Measurements from ENCODE around the gene SNX9.

Gene SNX9

GRCh38 chr6:157823001-157823527, at the start of gene SNX9:
Gene SNX9 (plus strand): TSS chr6:157823246. CDS start chr6:157823435, 189 bp downstream.
- no peak for TF ChIP-seq CTCF (IDR thresholded peaks at IDR 0.05; ENCODE audit: low read length)
- no peak for TF ChIP-seq EZH2 (IDR thresholded peaks at IDR 0.05; ENCODE audit: borderline replicate concordance, low read length)
- no peak within 1 kb of the TSS for H2AFZ ChIP-seq (ENCODE audit: low read length)

GRCh38 chr6:157773248-157773773, 49.7 kb upstream of the SNX9 start:
- Histone ChIP-seq H3K79me2 (ENCODE audit: insufficient read depth, low read length) (no peaks in the 10 kb centered on the region), H3K9me2 (ENCODE audit: low read depth, low read length) (no peaks in the 10 kb centered on the region), H3F3A (ENCODE audit: insufficient read depth, low read length) (no peaks in the 10 kb centered on the region), H3K27me3 (ENCODE audit: insufficient read depth, low read length) (no peaks in the 10 kb centered on the region; the same call in 1 of the 2 replicates), H2AFZ (ENCODE audit: low read length) (no peak overlapping the region), H3K9ac (ENCODE audit: low read length) (no peak overlapping the region), H4K20me1 (ENCODE audit: insufficient read depth, low read length) (no peaks in the 10 kb centered on the region), H3K27ac (ENCODE audit: low read depth, low read length, poor library complexity, severe bottlenecking) (no peak overlapping the region), H3K9me3 (ENCODE audit: low read length) (no peaks in the 10 kb centered on the region), H3K4me3 (ENCODE audit: low read depth, low read length, poor library complexity, severe bottlenecking) (no peak overlapping the region), H3K4me2 (ENCODE audit: low read length) (no peak overlapping the region), H3K36me3 (ENCODE audit: insufficient read depth, low read length) (no peaks in the 10 kb centered on the region), H3K4me1 (ENCODE audit: insufficient read depth, low read length, severe bottlenecking) (peaks cover 15% of the 10 kb centered on the region)
- no peak for TF ChIP-seq CTCF (IDR thresholded peaks at IDR 0.05; ENCODE audit: low read length)
- no peak for TF ChIP-seq EZH2 (IDR thresholded peaks at IDR 0.05; ENCODE audit: borderline replicate concordance, low read length)

More at GRCh38 chr6:157823001-157823527, at the start of gene SNX9:
- H3K9ac ChIP-seq (ENCODE audit: low read length): no peak within 1 kb of the TSS
- no peak within 1 kb of the TSS for H3K27ac ChIP-seq (ENCODE audit: low read depth, low read length, poor library complexity, severe bottlenecking)
- peak within 1 kb of the TSS; percentile 57 for H3K4me2 ChIP-seq (ENCODE audit: low read length)
- no peaks in the 10 kb centered on the region for H3K9me2 ChIP-seq (ENCODE audit: low read depth, low read length)
- H4K20me1 ChIP-seq (ENCODE audit: insufficient read depth, low read length): no peaks in the 10 kb centered on the region
- no peaks in the 10 kb centered on the region for H3K9me3 ChIP-seq (ENCODE audit: low read length)
- H3K36me3 ChIP-seq (ENCODE audit: insufficient read depth, low read length): no peaks in the 10 kb centered on the region
- no peaks in the 10 kb centered on the region for H3K79me2 ChIP-seq (ENCODE audit: insufficient read depth, low read length)
- no peaks in the 10 kb centered on the region for H3F3A ChIP-seq (ENCODE audit: insufficient read depth, low read length)
- peaks cover 7% of the 10 kb centered on the region; the same call in 1 of the 2 replicates for H3K27me3 ChIP-seq (ENCODE audit: insufficient read depth, low read length)
- H3K4me1 ChIP-seq (ENCODE audit: insufficient read depth, low read length, severe bottlenecking): peaks cover 6% of the 10 kb centered on the region
- H3K4me3 ChIP-seq (ENCODE audit: low read depth, low read length, poor library complexity, severe bottlenecking): peak within 1 kb of the TSS; percentile 41

- no peaks in the 10 kb centered on the region; the same call in 1 of the 2 replicates for H3K27me3 ChIP-seq (ENCODE audit: insufficient read depth, low read length)
- H3K4me1 ChIP-seq (ENCODE audit: insufficient read depth, low read length, severe bottlenecking): peaks cover 3% of the 10 kb centered on the region
- H3K79me2 ChIP-seq (ENCODE audit: insufficient read depth, low read length): no peaks in the 10 kb centered on the region
- no peaks in the 10 kb centered on the region for H3F3A ChIP-seq (ENCODE audit: insufficient read depth, low read length)
- TF ChIP-seq EZH2 (IDR thresholded peaks at IDR 0.05; ENCODE audit: borderline replicate concordance, low read length): no peak
- TF ChIP-seq CTCF (IDR thresholded peaks at IDR 0.05; ENCODE audit: low read length): no peak
- no peak overlapping the region for H3K4me3 ChIP-seq (ENCODE audit: low read depth, low read length, poor library complexity, severe bottlenecking)
- H3K9me2 ChIP-seq (ENCODE audit: low read depth, low read length): no peaks in the 10 kb centered on the region
- no peaks in the 10 kb centered on the region for H4K20me1 ChIP-seq (ENCODE audit: insufficient read depth, low read length)
- no peak overlapping the region for H3K27ac ChIP-seq (ENCODE audit: low read depth, low read length, poor library complexity, severe bottlenecking)
- H2AFZ ChIP-seq (ENCODE audit: low read length): no peak overlapping the region
- H3K9ac ChIP-seq (ENCODE audit: low read length): no peak overlapping the region
- H3K36me3 ChIP-seq (ENCODE audit: insufficient read depth, low read length): no peaks in the 10 kb centered on the region
- no peak overlapping the region for H3K4me2 ChIP-seq (ENCODE audit: low read length)
- no peaks in the 10 kb centered on the region for H3K9me3 ChIP-seq (ENCODE audit: low read length)
Observed at GRCh38 chr6:157774153-157775135, 48.6 kb upstream of the SNX9 start.
